Activated CD4-positive, alpha-beta T cell treated with anti-CD3 and anti-CD28 coated beads for 36 hours (primary cell): Measurements from ENCODE around the gene PKD2L2. TPM values are rescaled to one million over a fixed set of nuclear protein-coding genes. Genes with fewer than 3 reads are reported as not detected.

Experiments used
- ATAC-seq: fragments of 200-7000 bp; cut with Tn5 transposase; one replicate; pipeline ENCODE4 v1.10.0; 2021; ENCODE audit warnings: mild to moderate bottlenecking, moderate library complexity
- CTCF ChIA-PET: fragments of 350-600 bp; sonication (Branson Sonifier 250); formaldehyde crosslinking; loops from one replicate; lab custom pipeline; 2021; ENCODE audit warnings: antibody characterized with exemption; lab: Charles Lee
- POLR2A ChIA-PET: fragments of 350-600 bp; sonication (Branson Sonifier 250); formaldehyde crosslinking; loops from one replicate; lab custom pipeline; 2021; ENCODE audit warnings: antibody characterized with exemption, inconsistent platforms; lab: Charles Lee
- DNase-seq: peaks from one replicate; pipeline ENCODE4 v3.0.0-alpha.2; 2020
- H3K27ac Mint-ChIP-seq: one replicate; pipeline ENCODE4 v1.8.0; 2021; ENCODE audit warnings: mixed read lengths
- H3K27me3 Mint-ChIP-seq: one replicate; pipeline ENCODE4 v1.8.0; 2021; ENCODE audit warnings: mixed read lengths
- H3K36me3 Mint-ChIP-seq: one replicate; pipeline ENCODE4 v1.8.0; 2021; ENCODE audit warnings: low read depth, mixed read lengths
- H3K4me1 Mint-ChIP-seq: one replicate; pipeline ENCODE4 v1.8.0; 2021; ENCODE audit warnings: mixed read lengths
- H3K4me3 Mint-ChIP-seq: one replicate; pipeline ENCODE4 v1.8.0; 2021; ENCODE audit warnings: mild to moderate bottlenecking, moderate library complexity, mixed read lengths
- H3K9me3 Mint-ChIP-seq: one replicate; pipeline ENCODE4 v1.8.0; 2021; ENCODE audit warnings: low read depth, mixed read lengths
- intact Hi-C, 2 experiments: fragments of 100-400 bp; cut with DNase I in 1 of 2; cut with micrococcal nuclease in 1 of 2; formaldehyde crosslinking; loops; one replicate each; pipeline versions ENCODE4 v1.14.2 to v1.15.1; 2022 to 2024; cut with DNase I, micrococcal nuclease
- total RNA-seq, 2 experiments: library from RNA; stranded (reverse); gene quantifications; one replicate each; pipeline ENCODE4 v1.2.3, GENCODE V29; 2021

Gene PKD2L2
- total RNA-seq, 2 experiments from 2014 or later = 0.30 TPM; not detected in 1

GRCh38 chr5:137890845-137891244 lies 1.6 kb downstream of the PKD2L2 start:
- CTCF ChIA-PET = interaction anchor here (0.6 to 1.8 kb wide), 11 partner anchors 8 to 1651 kb away, joined by 3 to 8 read pairs (median 3); no protein-coding TSS in a partner anchor
- Mint-ChIP-seq H3K36me3 (peaks cover 2% of the 10 kb centered on the region), H3K27me3 (no peaks in the 10 kb centered on the region), H3K4me3 (no peak overlapping the region), H3K4me1 (peaks cover 21% of the 10 kb centered on the region), H3K27ac (no peak overlapping the region), H3K9me3 (no peaks in the 10 kb centered on the region)
- DNase-seq (no peak), ATAC-seq (no peak)
- POLR2A ChIA-PET = no interaction called here
- intact Hi-C loops = no loop called here

GRCh38 chr5:137891849-137892248 lies 2.6 kb downstream of the PKD2L2 start:
- ChIA-PET POLR2A (interaction anchor here (0.6 to 0.7 kb wide), 2 partner anchors 143 to 268 kb away, joined by 4 read pairs; no protein-coding TSS in a partner anchor), CTCF (interaction anchor here (0.6 to 0.9 kb wide), 3 partner anchors 12 to 76 kb away, joined by 3 read pairs; no protein-coding TSS in a partner anchor)
- H3K4me3 Mint-ChIP-seq = no peak overlapping the region
- intact Hi-C loops = no loop called here
- H3K4me1 Mint-ChIP-seq = peaks cover 18% of the 10 kb centered on the region
- H3K9me3 Mint-ChIP-seq = no peaks in the 10 kb centered on the region
- no peak overlapping the region for H3K27ac Mint-ChIP-seq
- ATAC-seq = no peak
- H3K36me3 Mint-ChIP-seq = peaks cover 2% of the 10 kb centered on the region
- peak; percentile 45 for DNase-seq
- no peaks in the 10 kb centered on the region for H3K27me3 Mint-ChIP-seq

- Mint-ChIP-seq H3K4me1 (peaks cover 3% of the 10 kb centered on the region), H3K27ac (no peak overlapping the region), H3K4me3 (no peak overlapping the region), H3K36me3 (peaks cover 2% of the 10 kb centered on the region), H3K27me3 (no peaks in the 10 kb centered on the region), H3K9me3 (no peaks in the 10 kb centered on the region)
- CTCF ChIA-PET = interaction anchor here (0.7 kb wide), 1 partner anchor 97 kb away, joined by 3 read pairs; no protein-coding TSS in a partner anchor
- POLR2A ChIA-PET = no interaction called here
- DNase-seq (no peak), ATAC-seq (no peak)
- intact Hi-C loops = no loop called here
Measured at GRCh38 chr5:137894586-137894985, 5.3 kb downstream of the PKD2L2 start.

GRCh38 chr5:137896560-137896959 lies 7.3 kb downstream of the PKD2L2 start:
- Mint-ChIP-seq H3K9me3 (no peaks in the 10 kb centered on the region), H3K4me1 (no peaks in the 10 kb centered on the region), H3K4me3 (no peak overlapping the region), H3K27me3 (no peaks in the 10 kb centered on the region), H3K27ac (no peak overlapping the region), H3K36me3 (no peaks in the 10 kb centered on the region)
- CTCF ChIA-PET = interaction anchor here (0.6 to 0.7 kb wide), 2 partner anchors 10 to 97 kb away, joined by 3 read pairs; no protein-coding TSS in a partner anchor
- intact Hi-C loops = no loop called here
- DNase-seq (no peak), ATAC-seq (no peak)
- POLR2A ChIA-PET = interaction anchor here (0.6 kb wide), 1 partner anchor 384 kb away, joined by 6 read pairs; no protein-coding TSS in a partner anchor

DNA sequence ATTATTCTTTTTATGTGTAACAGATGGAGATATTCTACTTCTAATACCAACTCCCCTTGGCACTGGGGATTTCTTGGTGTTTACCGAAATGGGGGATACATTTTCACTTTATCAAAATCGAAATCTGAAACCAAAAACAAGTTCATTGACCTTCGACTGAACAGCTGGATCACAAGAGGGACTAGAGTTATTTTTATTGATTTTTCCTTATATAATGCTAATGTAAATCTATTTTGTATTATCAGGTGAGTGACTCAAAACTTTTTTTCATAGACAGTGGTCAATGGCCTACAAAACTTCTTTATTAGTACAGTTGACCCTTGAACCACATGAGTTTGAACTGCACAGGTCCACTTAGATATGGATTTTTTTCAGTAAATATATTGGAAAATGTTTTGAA lies 10.2 kb downstream of the PKD2L2 start:
- Mint-ChIP-seq H3K9me3 (no peaks in the 10 kb centered on the region), H3K27me3 (peaks cover 2% of the 10 kb centered on the region), H3K4me1 (no peaks in the 10 kb centered on the region), H3K36me3 (no peaks in the 10 kb centered on the region), H3K27ac (no peak overlapping the region), H3K4me3 (no peak overlapping the region)
- intact Hi-C loops = no loop called here
- ATAC-seq (no peak), DNase-seq (no peak)
- POLR2A ChIA-PET = no interaction called here
- CTCF ChIA-PET = interaction anchor here (1.1 kb wide), 1 partner anchor 9 kb away, joined by 3 read pairs; no protein-coding TSS in a partner anchor

GRCh38 chr5:137901011-137901817 lies 12.0 kb downstream of the PKD2L2 start:
- Mint-ChIP-seq H3K36me3 (no peaks in the 10 kb centered on the region), H3K4me1 (no peaks in the 10 kb centered on the region), H3K27ac (no peak overlapping the region), H3K27me3 (peaks cover 2% of the 10 kb centered on the region), H3K9me3 (no peaks in the 10 kb centered on the region), H3K4me3 (no peak overlapping the region)
- ChIA-PET CTCF (interaction anchor here (1.3 kb wide), 1 partner anchor 9 kb away, joined by 3 read pairs; no protein-coding TSS in a partner anchor), POLR2A (no interaction called here)
- ATAC-seq (no peak), DNase-seq (no peak)
- intact Hi-C loops = no loop called here

DNA sequence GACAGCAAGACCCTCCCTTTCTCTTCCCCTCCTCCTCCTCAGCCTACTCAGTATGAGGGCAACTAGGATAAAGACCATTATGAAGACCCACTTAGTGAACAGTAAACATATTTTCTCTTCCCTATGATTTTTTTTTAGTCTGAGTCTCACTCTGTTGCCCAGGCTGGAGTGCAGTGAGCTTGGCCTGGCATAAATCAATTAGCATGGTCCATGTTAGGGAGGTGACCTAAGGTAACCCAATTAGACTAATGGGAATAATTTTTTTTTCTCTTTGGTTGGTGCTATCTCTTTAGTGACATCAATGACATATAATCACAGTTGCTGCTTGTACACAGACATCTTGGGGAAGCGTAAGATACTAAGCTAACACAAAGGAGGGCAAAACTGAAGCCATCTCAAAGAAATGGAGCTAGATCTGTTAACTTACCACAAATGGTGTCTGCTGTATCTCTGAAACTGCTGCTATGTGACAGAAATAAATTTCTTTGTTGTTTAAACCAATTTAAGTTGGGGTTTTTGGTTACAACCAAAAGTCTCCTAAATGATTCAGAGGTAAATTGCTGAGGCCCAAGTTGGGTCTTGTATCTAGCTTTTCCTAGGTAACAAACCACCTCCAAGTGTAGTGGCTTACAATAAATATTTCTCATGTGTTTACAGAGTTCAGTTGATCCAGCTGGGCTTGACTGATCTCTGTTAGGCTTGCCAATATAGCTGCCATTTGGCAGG lies 13.3 kb downstream of the PKD2L2 start:
- H3K36me3 Mint-ChIP-seq = no peaks in the 10 kb centered on the region
- intact Hi-C loops = no loop called here
- CTCF ChIA-PET = interaction anchor here (1.2 kb wide), 1 partner anchor 20 kb away, joined by 3 read pairs; no protein-coding TSS in a partner anchor
- peaks cover 2% of the 10 kb centered on the region for H3K27me3 Mint-ChIP-seq
- DNase-seq = no peak
- no peak overlapping the region for H3K4me3 Mint-ChIP-seq
- no peaks in the 10 kb centered on the region for H3K4me1 Mint-ChIP-seq
- ATAC-seq = no peak
- no peak overlapping the region for H3K27ac Mint-ChIP-seq
- H3K9me3 Mint-ChIP-seq = no peaks in the 10 kb centered on the region
- POLR2A ChIA-PET = no interaction called here

GRCh38 chr5:137914758-137915157 lies 25.5 kb downstream of the PKD2L2 start:
- intact Hi-C loops = no loop called here
- Mint-ChIP-seq H3K27ac (no peak overlapping the region), H3K9me3 (peaks cover 11% of the 10 kb centered on the region), H3K4me3 (no peak overlapping the region), H3K36me3 (no peaks in the 10 kb centered on the region), H3K27me3 (peaks cover 5% of the 10 kb centered on the region), H3K4me1 (no peaks in the 10 kb centered on the region)
- CTCF ChIA-PET = no interaction called here
- DNase-seq = no peak
- POLR2A ChIA-PET = no interaction called here
- no peak for ATAC-seq

- intact Hi-C loops = no loop called here
- Mint-ChIP-seq H3K27ac (no peak overlapping the region), H3K4me1 (no peaks in the 10 kb centered on the region), H3K4me3 (no peak overlapping the region), H3K9me3 (peaks cover 10% of the 10 kb centered on the region), H3K27me3 (no peaks in the 10 kb centered on the region), H3K36me3 (no peaks in the 10 kb centered on the region)
- ChIA-PET POLR2A (no interaction called here), CTCF (no interaction called here)
- ATAC-seq = no peak
- no peak for DNase-seq
Measured at GRCh38 chr5:137916923-137917322, 27.7 kb downstream of the PKD2L2 start.

GRCh38 chr5:137921931-137922330 lies 32.7 kb downstream of the PKD2L2 start:
- CTCF ChIA-PET = interaction anchor here (0.9 kb wide), 1 partner anchor 14 kb away, joined by 4 read pairs; no protein-coding TSS in a partner anchor
- Mint-ChIP-seq H3K4me3 (no peak overlapping the region), H3K9me3 (peaks cover 2% of the 10 kb centered on the region), H3K36me3 (no peaks in the 10 kb centered on the region), H3K27me3 (no peaks in the 10 kb centered on the region), H3K4me1 (no peaks in the 10 kb centered on the region), H3K27ac (no peak overlapping the region)
- no peak for DNase-seq
- intact Hi-C loops = no loop called here
- POLR2A ChIA-PET = no interaction called here
- no peak for ATAC-seq

DNA sequence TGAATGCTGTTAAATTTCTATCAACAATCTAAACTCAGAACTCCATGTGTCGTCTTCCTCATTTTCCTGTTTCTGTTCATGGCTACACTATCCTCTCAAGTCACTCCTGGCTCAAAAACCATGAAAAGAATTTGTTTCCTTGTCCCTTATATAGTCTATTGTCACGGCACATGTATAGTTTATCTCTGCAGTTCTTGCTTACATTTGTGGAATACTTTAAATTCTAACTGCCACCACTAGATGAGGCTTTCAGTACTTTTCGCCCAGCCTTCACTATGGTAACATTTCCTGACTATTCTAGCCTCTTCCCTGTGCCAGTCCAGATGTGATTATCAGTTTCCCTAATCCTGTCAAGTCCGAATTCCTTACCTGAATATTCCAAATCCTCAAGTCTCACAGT lies 34.6 kb downstream of the PKD2L2 start:
- peaks cover under 1% of the 10 kb centered on the region for H3K36me3 Mint-ChIP-seq
- POLR2A ChIA-PET = no interaction called here
- H3K4me3 Mint-ChIP-seq = no peak overlapping the region
- CTCF ChIA-PET = no interaction called here
- no peaks in the 10 kb centered on the region for H3K9me3 Mint-ChIP-seq
- DNase-seq (no peak), ATAC-seq (no peak)
- no peaks in the 10 kb centered on the region for H3K4me1 Mint-ChIP-seq
- intact Hi-C loops = no loop called here
- H3K27ac Mint-ChIP-seq = no peak overlapping the region
- H3K27me3 Mint-ChIP-seq = no peaks in the 10 kb centered on the region
